ENCODE data around the gene CCNF.

CCNF gene

DNA sequence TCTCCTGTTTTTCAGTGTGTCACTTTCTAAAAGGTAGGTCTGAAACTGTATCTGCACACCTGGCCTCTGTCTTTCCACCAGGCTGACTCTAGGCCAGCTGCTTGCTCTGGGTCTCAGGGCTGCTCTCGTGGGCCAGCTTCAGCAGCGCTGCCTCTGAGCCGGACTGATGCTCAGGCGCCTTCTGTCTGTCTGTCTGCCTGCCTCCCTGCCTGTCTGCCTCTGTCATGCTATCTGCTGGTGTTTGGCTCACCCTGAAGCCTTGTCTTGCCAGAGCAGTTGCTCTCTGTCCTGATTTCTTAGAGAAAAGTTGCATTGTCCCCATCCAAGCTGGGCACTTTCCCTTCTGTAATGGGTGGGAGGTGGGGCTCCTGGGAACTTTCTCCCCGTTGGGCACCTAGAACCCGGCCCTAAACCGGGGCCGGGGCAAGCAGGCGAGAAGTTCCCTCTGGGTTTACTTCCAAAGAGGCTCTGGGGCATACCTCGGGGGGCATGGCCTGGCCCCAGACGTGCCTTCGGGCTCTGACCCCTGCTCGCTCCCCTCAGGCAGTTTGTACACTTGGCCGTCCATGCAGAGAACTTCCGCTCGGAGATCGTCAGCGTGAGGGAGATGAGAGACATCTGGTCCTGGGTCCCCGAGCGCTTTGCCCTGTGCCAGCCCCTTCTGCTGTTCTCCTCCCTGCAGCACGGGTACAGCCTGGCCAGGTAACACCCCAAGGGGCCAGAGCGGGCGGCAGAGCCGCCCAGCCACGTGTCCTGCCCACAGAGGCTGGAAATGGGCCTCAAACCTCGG is 68.6 kb downstream of the CCNF start:
- no peak overlapping the region for H3K4me3 ChIP-seq (replicated peaks in 1 of 2; ENCODE audit: low read depth in 2 of 2, low read length in 2 of 2)
- TF ChIP-seq, protein P1, sequence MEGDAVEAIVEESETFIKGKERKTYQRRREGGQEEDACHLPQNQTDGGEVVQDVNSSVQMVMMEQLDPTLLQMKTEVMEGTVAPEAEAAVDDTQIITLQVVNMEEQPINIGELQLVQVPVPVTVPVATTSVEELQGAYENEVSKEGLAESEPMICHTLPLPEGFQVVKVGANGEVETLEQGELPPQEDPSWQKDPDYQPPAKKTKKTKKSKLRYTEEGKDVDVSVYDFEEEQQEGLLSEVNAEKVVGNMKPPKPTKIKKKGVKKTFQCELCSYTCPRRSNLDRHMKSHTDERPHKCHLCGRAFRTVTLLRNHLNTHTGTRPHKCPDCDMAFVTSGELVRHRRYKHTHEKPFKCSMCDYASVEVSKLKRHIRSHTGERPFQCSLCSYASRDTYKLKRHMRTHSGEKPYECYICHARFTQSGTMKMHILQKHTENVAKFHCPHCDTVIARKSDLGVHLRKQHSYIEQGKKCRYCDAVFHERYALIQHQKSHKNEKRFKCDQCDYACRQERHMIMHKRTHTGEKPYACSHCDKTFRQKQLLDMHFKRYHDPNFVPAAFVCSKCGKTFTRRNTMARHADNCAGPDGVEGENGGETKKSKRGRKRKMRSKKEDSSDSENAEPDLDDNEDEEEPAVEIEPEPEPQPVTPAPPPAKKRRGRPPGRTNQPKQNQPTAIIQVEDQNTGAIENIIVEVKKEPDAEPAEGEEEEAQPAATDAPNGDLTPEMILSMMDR (IDR thresholded peaks at IDR 0.05; ENCODE audit: low read depth, low read length) = no peak
- no peak for DNase-seq (ENCODE audit: low read depth in 2 of 2)

DNA sequence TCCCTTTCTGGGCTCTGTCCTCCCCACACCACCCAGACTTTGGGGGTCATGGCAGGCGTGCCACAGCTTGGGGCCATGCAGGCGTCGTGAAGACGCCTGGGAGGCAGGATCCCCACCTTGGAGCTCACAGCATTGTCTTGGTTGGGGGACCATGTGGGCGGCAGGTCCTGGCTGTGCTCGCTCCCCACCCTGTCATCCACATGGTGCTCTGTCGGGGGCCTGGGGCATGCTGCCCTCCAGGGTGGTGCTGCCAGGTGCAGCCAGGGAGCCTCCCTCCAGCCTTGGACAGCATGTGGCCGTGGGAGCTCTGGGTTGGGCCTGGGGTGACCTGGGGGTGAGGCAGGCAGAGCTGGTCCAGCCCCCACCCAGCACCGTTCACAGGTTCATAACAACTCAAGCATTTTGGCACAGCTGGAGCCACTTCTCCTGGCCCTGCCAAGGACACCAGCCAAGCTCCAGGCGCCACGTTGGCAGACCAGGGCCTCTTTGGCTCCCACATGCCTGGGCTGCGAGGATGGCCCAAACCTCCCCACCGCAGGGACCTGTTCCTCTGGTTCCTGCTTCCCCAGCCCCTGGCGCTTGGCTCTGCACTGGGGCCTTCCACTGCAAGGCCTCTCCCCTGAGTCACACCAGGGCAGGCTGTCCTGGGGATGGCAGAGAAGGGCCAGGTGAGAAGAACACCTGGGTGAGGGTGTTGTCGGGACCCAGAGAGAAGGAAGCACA is 69.4 kb downstream of the CCNF start:
- TF ChIP-seq, protein P1 (IDR thresholded peaks at IDR 0.05; ENCODE audit: low read depth, low read length) = no peak
- H3K4me3 ChIP-seq (replicated peaks in 1 of 2; ENCODE audit: low read depth in 2 of 2, low read length in 2 of 2) = no peak overlapping the region
- DNase-seq (ENCODE audit: low read depth in 2 of 2) = no peak

DNA sequence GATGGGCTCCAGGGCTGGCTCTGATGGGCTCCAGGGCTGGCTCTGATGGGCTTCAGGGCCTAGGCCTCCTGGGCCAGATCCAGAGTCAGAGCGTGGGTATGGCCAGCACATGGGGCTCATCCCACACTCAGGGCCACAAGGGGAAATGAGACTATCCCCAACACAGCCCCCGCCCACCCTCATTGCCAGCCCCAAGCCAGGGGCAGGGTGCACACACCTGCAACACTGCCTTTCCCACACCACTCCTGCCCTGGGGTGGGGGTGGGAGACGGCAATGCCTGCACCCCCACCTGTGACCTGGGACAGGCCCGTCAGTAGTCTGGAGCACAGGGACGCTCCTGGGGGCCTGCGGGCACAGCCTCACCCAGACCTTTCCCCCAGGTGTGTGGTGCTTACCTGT is 70.2 kb downstream of the CCNF start:
- TF ChIP-seq, protein P1 (IDR thresholded peaks at IDR 0.05; ENCODE audit: low read depth, low read length) = no peak
- DNase-seq (ENCODE audit: low read depth in 2 of 2) = no peak
- no peak overlapping the region for H3K4me3 ChIP-seq (replicated peaks in 1 of 2; ENCODE audit: low read depth in 2 of 2, low read length in 2 of 2)

DNA sequence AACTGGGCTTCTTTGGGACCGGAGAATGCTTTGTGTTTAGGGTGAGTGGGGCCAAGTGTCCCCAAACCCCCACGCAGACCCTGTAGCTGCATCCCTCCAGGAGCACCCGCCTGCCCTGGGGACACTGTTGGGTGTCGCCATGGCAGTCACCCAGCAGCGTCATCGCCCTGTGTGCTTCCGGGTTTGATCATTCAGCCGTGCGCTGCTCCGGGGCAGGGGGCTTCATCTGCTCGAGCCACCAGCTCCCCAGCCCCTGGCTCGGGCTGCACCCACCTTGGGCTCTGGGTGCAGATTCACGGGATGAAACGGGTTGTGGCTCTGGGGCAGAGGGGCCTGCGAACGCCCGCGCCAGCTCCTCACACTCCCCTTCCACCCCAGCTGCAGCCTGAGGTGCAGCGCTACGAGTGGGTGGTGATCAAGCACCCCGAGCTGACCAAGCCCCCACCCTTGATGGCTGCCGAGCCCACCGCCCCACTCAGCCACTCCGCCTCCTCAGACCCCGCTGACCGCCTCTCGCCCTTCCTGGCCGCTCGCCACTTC is 70.7 kb downstream of the CCNF start:
- no peak overlapping the region for H3K4me3 ChIP-seq (replicated peaks in 1 of 2; ENCODE audit: low read depth in 2 of 2, low read length in 2 of 2)
- TF ChIP-seq, protein P1 (IDR thresholded peaks at IDR 0.05; ENCODE audit: low read depth, low read length) = no peak
- no peak for DNase-seq (ENCODE audit: low read depth in 2 of 2)

DNA sequence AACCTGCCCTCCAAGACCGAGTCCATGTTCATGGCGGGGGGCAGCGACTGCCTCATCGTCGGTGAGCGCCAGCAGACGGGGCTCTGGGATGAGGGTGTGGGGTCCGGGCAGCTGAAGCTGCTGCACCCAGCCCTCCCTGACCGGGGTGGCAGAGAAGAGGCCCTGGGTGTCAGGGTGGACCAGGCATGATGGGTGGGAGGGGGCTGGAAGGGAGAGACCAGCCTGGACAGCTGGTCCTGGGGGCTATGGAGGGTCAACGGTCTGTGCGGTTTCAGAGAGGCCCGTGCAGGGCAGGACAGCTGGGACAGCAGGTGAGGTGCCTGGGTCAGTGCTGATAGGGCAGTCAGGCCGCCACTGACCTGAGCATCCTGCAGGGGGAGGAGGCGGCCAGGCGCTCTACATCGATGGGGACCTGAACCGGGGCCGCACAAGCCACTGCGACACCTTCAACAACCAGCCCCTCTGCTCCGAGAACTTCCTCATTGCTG is 71.2 kb downstream of the CCNF start:
- no peak overlapping the region for H3K4me3 ChIP-seq (replicated peaks in 1 of 2; ENCODE audit: low read depth in 2 of 2, low read length in 2 of 2)
- TF ChIP-seq, protein P1 (IDR thresholded peaks at IDR 0.05; ENCODE audit: low read depth, low read length) = no peak
- no peak for DNase-seq (ENCODE audit: low read depth in 2 of 2)

DNA sequence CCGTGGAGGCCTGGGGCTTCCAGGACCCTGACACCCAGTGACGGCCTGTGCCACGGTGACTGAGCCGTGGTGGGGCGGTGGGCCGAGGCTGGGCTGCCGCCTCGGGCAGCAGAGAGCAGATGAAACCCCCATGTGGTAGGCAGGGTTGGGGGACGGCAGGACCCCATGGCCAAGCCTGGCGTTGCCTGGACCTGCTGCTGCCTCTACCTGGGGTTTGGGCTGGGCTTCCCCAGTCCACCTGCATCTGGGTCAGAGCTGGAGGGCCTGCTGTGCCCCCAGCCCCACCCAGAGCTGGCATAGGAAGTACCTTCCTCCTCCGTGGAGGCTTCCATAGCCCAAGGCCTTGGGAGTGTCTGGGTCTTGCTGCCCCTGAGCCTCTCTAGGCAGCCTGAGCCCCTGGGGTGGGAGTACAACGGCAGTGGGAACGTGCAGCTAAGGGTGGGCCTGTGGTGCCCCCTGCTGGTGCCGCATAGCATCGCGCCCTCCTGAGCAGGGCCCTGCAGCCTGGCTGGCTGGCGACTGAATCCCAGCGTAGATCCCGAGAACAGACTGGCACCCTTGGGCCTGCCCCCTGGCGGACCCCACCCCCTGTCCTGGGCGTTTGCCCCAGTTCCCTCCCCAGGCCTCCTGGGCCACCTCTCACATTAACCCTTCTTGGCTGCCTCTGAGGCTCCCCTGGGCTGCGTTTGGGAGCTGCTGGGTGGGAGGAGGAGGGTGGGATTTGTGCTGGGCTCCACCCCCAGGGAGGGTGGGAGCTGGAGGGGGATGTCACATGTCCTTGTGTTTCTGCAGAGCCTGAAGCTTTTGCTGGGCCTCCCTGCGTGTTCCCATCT is 71.9 kb downstream of the CCNF start:
- TF ChIP-seq, protein P1 (IDR thresholded peaks at IDR 0.05; ENCODE audit: low read depth, low read length) = peak; percentile 94
- peak; percentile 78 to 88 for DNase-seq (ENCODE audit: low read depth in 2 of 2)
- peak overlapping the region in 1 of 2 donors; percentile 12 for H3K4me3 ChIP-seq (replicated peaks in 1 of 2; ENCODE audit: low read depth in 2 of 2, low read length in 2 of 2)
